Naive thymus-derived CD4-positive, alpha-beta T cell (primary cell): ENCODE measurements around the gene MYBPC2. TPM values are rescaled to one million over a fixed set of nuclear protein-coding genes. Genes with fewer than 3 reads are reported as not detected.

Experiments
- ATAC-seq: fragments of 150-1000 bp; cut with Tn5 transposase; 2 replicates; pipeline ENCODE4 v1.10.0; 2021; ENCODE audit warnings: mild to moderate bottlenecking, moderate library complexity
- CTCF ChIA-PET: fragments of 350-600 bp; sonication (Branson Sonifier 250); formaldehyde crosslinking; loops from one replicate; lab custom pipeline; 2021; ENCODE audit warnings: antibody characterized with exemption; lab: Charles Lee
- POLR2A ChIA-PET: fragments of 350-600 bp; sonication (Branson Sonifier 250); formaldehyde crosslinking; loops from one replicate; lab custom pipeline; 2021; ENCODE audit warnings: antibody characterized with exemption, inconsistent platforms; lab: Charles Lee
- DNase-seq, 9 donors: peaks; one replicate each; pipeline versions ENCODE4 v3.0.0 to v3.0.0-alpha.2; 2020 to 2022; ENCODE audit warnings: mixed read lengths in 1 of 9
- H3K27ac ChIP-seq: one replicate; pipeline ENCODE4 v1.7.0; 2013; ENCODE audit warnings: mild to moderate bottlenecking, low read depth, low read length, moderate library complexity
- H3K27me3 ChIP-seq, 2 donors: one replicate each; pipeline ENCODE4 v1.7.0; 2013; ENCODE audit warnings: low read length in 2 of 2, mild to moderate bottlenecking in 2 of 2, moderate library complexity in 2 of 2; ENCODE audit not compliant: control insufficient read depth in 2 of 2, insufficient read depth in 2 of 2
- H3K36me3 ChIP-seq, 3 experiments: 1 replicate in 2 of 3; 2 replicates in 1 of 3; pipeline ENCODE4 v1.7.0; 2013; ENCODE audit warnings: low read length in 3 of 3, mild to moderate bottlenecking in 3 of 3, moderate library complexity in 1 of 3; ENCODE audit not compliant: insufficient read depth in 3 of 3, control insufficient read depth in 2 of 3
- H3K4me1 ChIP-seq, 2 donors: one replicate each; pipeline ENCODE4 v1.7.0; 2013; ENCODE audit warnings: low read length in 2 of 2, mild to moderate bottlenecking in 2 of 2, moderate library complexity in 1 of 2; ENCODE audit not compliant: control insufficient read depth in 2 of 2, insufficient read depth in 2 of 2
- H3K4me3 ChIP-seq: 2 replicates; pipeline ENCODE4 v1.7.0; 2013; ENCODE audit warnings: mild to moderate bottlenecking, low read length
- H3K9me3 ChIP-seq, 3 experiments: 1 replicate in 2 of 3; 2 replicates in 1 of 3; pipeline ENCODE4 v1.7.0; 2013; ENCODE audit warnings: low read length in 3 of 3; ENCODE audit not compliant: control insufficient read depth in 2 of 3
- H3K27ac Mint-ChIP-seq, 9 donors: one replicate each; pipeline ENCODE4 v1.8.0; 2020 to 2022; ENCODE audit warnings: mixed read lengths in 9 of 9, mild to moderate bottlenecking in 8 of 9, moderate library complexity in 5 of 9, inconsistent platforms in 2 of 9
- H3K27me3 Mint-ChIP-seq, 5 donors: one replicate each; pipeline ENCODE4 v1.8.0; 2021 to 2022; ENCODE audit warnings: mixed read lengths in 5 of 5, mild to moderate bottlenecking in 1 of 5
- H3K36me3 Mint-ChIP-seq, 5 donors: one replicate each; pipeline ENCODE4 v1.8.0; 2020 to 2022; ENCODE audit warnings: mixed read lengths in 5 of 5, mild to moderate bottlenecking in 3 of 5, inconsistent platforms in 1 of 5
- H3K4me1 Mint-ChIP-seq, 7 donors: one replicate each; pipeline ENCODE4 v1.8.0; 2020 to 2022; ENCODE audit warnings: mixed read lengths in 7 of 7, mild to moderate bottlenecking in 3 of 7, inconsistent platforms in 1 of 7
- H3K4me3 Mint-ChIP-seq, 10 donors: one replicate each; pipeline ENCODE4 v1.8.0; 2020 to 2022; ENCODE audit warnings: mild to moderate bottlenecking in 10 of 10, mixed read lengths in 10 of 10, moderate library complexity in 6 of 10, inconsistent platforms in 2 of 10
- H3K9me3 Mint-ChIP-seq, 11 donors: one replicate each; pipeline ENCODE4 v1.8.0; 2020 to 2022; ENCODE audit warnings: mixed read lengths in 11 of 11, mild to moderate bottlenecking in 4 of 11, inconsistent platforms in 1 of 11, moderate library complexity in 1 of 11
- intact Hi-C, 2 donors: fragments of 100-400 bp; cut with micrococcal nuclease; formaldehyde crosslinking; loops; one replicate each; pipeline ENCODE4 v1.15.1; 2023
- polyA plus RNA-seq, 2 donors: library from polyadenylated mRNA; unstranded; fragments of 300-500 nt; fragmentation: Illumina TruSeq; gene quantifications; one replicate each; pipeline ENCODE4 v1.2.3, GENCODE V29; 2021
- total RNA-seq, 6 experiments: library from RNA in 5 of 6; stranded (reverse) in 5 of 6; gene quantifications; 1 replicate in 5 of 6; 2 replicates in 1 of 6; pipeline ENCODE4 v1.2.3 and lab custom pipeline; 2021 to 2026

The MYBPC2 gene
- total and polyA plus RNA-seq, 7 experiments from 2014 or later, result 0.39 to 0.92 TPM; not detected in 5

GRCh38 chr19:50501568-50502475 lies 69.1 kb downstream of the MYBPC2 start:
- no peak overlapping the region for H3K27ac ChIP-seq
- H3K4me1 ChIP-seq, result no peaks in the 10 kb centered on the region
- CTCF ChIA-PET, result no interaction called here
- Mint-ChIP-seq H3K9me3 (no peaks in the 10 kb centered on the region), H3K27ac (peak overlapping the region in 2 of 9 donors; percentile 40 to 55), H3K36me3 (peaks cover 0 to 3% (median 0%) of the 10 kb centered on the region in 5 donors), H3K27me3 (no peaks in the 10 kb centered on the region), H3K4me1 (peaks cover 0 to 5% (median 0%) of the 10 kb centered on the region in 7 donors), H3K4me3 (no peak overlapping the region)
- no peaks in the 10 kb centered on the region for H3K9me3 ChIP-seq
- DNase-seq (no peak), ATAC-seq (no peak)
- peaks cover 0 to 6% (median 0%) of the 10 kb centered on the region in 3 experiments for H3K36me3 ChIP-seq
- intact Hi-C loops, result no loop called here
- POLR2A ChIA-PET, result no interaction called here
- H3K4me3 ChIP-seq, result no peak overlapping the region
- H3K27me3 ChIP-seq, result no peaks in the 10 kb centered on the region

- no peaks in the 10 kb centered on the region for H3K27me3 ChIP-seq
- H3K9me3 Mint-ChIP-seq, result no peaks in the 10 kb centered on the region
- H3K27ac Mint-ChIP-seq, result no peak overlapping the region
- H3K27me3 Mint-ChIP-seq, result no peaks in the 10 kb centered on the region
- peaks cover 0 to 6% (median 0%) of the 10 kb centered on the region in 3 experiments for H3K36me3 ChIP-seq
- peaks cover 0 to 20% (median 10%) of the 10 kb centered on the region in 7 donors for H3K4me1 Mint-ChIP-seq
- peaks cover 0 to 8% (median 0%) of the 10 kb centered on the region in 5 donors for H3K36me3 Mint-ChIP-seq
- intact Hi-C loops, result no loop called here
- no peak overlapping the region for H3K4me3 ChIP-seq
- H3K4me1 ChIP-seq, result peaks cover 0 to 9% of the 10 kb centered on the region in 2 donors
- no peak for ATAC-seq
- H3K4me3 Mint-ChIP-seq, result no peak overlapping the region
- no peak overlapping the region for H3K27ac ChIP-seq
- ChIA-PET POLR2A (no interaction called here), CTCF (no interaction called here)
- no peaks in the 10 kb centered on the region for H3K9me3 ChIP-seq
- DNase-seq, result no peak
Measured at GRCh38 chr19:50505856-50506611, 73.3 kb downstream of the MYBPC2 start.

DNA sequence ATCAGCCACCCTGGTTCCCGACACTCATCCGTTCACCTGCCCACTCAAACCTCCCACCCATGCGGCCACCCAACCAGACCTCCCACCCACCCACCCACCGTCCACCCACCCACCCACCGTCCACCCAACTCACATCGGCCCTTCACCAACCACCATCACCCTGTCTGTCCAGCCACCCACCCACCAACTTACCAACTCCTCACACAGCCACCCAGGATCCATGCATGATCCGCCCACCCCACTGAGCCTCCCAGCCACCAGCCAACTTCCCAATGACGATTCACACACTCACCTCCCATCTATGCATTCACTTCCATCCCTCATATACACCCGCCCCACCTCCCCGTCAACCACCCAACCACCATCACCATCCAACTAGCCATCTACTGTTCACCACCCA lies 74.0 kb downstream of the MYBPC2 start:
- Histone ChIP-seq H3K36me3 (peaks cover 0 to 6% (median 0%) of the 10 kb centered on the region in 3 experiments), H3K9me3 (no peaks in the 10 kb centered on the region), H3K27me3 (no peaks in the 10 kb centered on the region), H3K27ac (no peak overlapping the region), H3K4me3 (no peak overlapping the region), H3K4me1 (peaks cover 3 to 10% of the 10 kb centered on the region in 2 donors)
- peaks cover 0 to 8% (median 0%) of the 10 kb centered on the region in 5 donors for H3K36me3 Mint-ChIP-seq
- ATAC-seq (no peak), DNase-seq (no peak)
- H3K4me1 Mint-ChIP-seq, result peaks cover 0 to 24% (median 16%) of the 10 kb centered on the region in 7 donors
- H3K9me3 Mint-ChIP-seq, result peaks cover 0 to 2% (median 0%) of the 10 kb centered on the region in 11 donors
- peaks cover 0 to 2% (median 0%) of the 10 kb centered on the region in 5 donors for H3K27me3 Mint-ChIP-seq
- intact Hi-C loops, result no loop called here
- ChIA-PET POLR2A (no interaction called here), CTCF (no interaction called here)
- no peak overlapping the region for H3K27ac Mint-ChIP-seq
- H3K4me3 Mint-ChIP-seq, result no peak overlapping the region

- Mint-ChIP-seq H3K9me3 (peaks cover 0 to 2% (median 0%) of the 10 kb centered on the region in 11 donors), H3K27me3 (peaks cover 0 to 2% (median 0%) of the 10 kb centered on the region in 5 donors), H3K36me3 (peaks cover 0 to 10% (median 0%) of the 10 kb centered on the region in 5 donors), H3K4me3 (no peak overlapping the region), H3K27ac (peak overlapping the region in 1 of 9 donors; percentile 62), H3K4me1 (peaks cover 0 to 25% (median 19%) of the 10 kb centered on the region in 7 donors)
- DNase-seq (no peak), ATAC-seq (no peak)
- H3K4me1 ChIP-seq, result peaks cover 7 to 16% of the 10 kb centered on the region in 2 donors
- intact Hi-C loops, result no loop called here
- H3K27ac ChIP-seq, result no peak overlapping the region
- no peaks in the 10 kb centered on the region for H3K27me3 ChIP-seq
- ChIA-PET POLR2A (no interaction called here), CTCF (no interaction called here)
- no peak overlapping the region for H3K4me3 ChIP-seq
- peaks cover 0 to 6% (median 0%) of the 10 kb centered on the region in 3 experiments for H3K36me3 ChIP-seq
- H3K9me3 ChIP-seq, result no peaks in the 10 kb centered on the region
Measured at GRCh38 chr19:50507376-50507775, 74.7 kb downstream of the MYBPC2 start.

DNA sequence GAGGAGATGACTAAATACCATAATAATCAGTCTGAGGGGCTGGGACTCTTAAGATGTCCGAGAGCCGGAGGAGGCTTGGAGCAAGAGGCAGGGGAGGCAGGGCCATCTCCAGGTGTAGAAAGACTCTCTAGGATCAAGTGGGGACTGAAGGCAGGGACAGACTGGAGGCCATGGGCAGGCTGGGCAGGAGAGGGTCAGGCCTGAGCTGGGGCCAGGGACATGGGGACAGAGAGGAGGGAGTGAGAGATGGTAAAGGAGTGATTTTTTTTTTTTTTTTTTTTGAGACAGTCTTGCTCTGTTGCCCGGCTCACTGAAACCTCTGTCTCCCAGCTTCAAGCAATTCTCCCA lies 76.1 kb downstream of the MYBPC2 start:
- Histone ChIP-seq H3K27ac (peak overlapping the region; percentile 18), H3K36me3 (peaks cover 0 to 6% (median 0%) of the 10 kb centered on the region in 3 experiments), H3K4me1 (peaks cover 7 to 16% of the 10 kb centered on the region in 2 donors), H3K4me3 (no peak overlapping the region), H3K9me3 (no peaks in the 10 kb centered on the region), H3K27me3 (no peaks in the 10 kb centered on the region)
- H3K27me3 Mint-ChIP-seq, result peaks cover 0 to 5% (median 0%) of the 10 kb centered on the region in 5 donors
- intact Hi-C loops, result no loop called here
- peaks cover 0 to 10% (median 0%) of the 10 kb centered on the region in 5 donors for H3K36me3 Mint-ChIP-seq
- ChIA-PET CTCF (no interaction called here), POLR2A (interaction anchor here (0.5 kb wide), 1 partner anchor 8 kb away, joined by 3 read pairs; no protein-coding TSS in a partner anchor)
- peak overlapping the region in 5 of 10 donors; percentile 26 to 77 (median 44) for H3K4me3 Mint-ChIP-seq
- H3K9me3 Mint-ChIP-seq, result peaks cover 0 to 2% (median 0%) of the 10 kb centered on the region in 11 donors
- peak overlapping the region; percentile 9 to 86 (median 64) for H3K27ac Mint-ChIP-seq
- H3K4me1 Mint-ChIP-seq, result peaks cover 0 to 27% (median 19%) of the 10 kb centered on the region in 7 donors
- ATAC-seq, result no peak
- no peak for DNase-seq

- peaks cover 0 to 27% (median 19%) of the 10 kb centered on the region in 7 donors for H3K4me1 Mint-ChIP-seq
- H3K4me3 ChIP-seq, result no peak overlapping the region
- no peaks in the 10 kb centered on the region for H3K27me3 ChIP-seq
- DNase-seq (no peak), ATAC-seq (no peak)
- peak overlapping the region in 5 of 9 donors; percentile 41 to 71 (median 64) for H3K27ac Mint-ChIP-seq
- POLR2A ChIA-PET, result interaction anchor here (0.5 to 0.9 kb wide), 2 partner anchors 8 to 33 kb away, joined by 3 read pairs; partner anchors contain the start of genes EMC10 and GARIN5A
- peaks cover 0 to 10% (median 0%) of the 10 kb centered on the region in 5 donors for H3K36me3 Mint-ChIP-seq
- H3K27me3 Mint-ChIP-seq, result peaks cover 0 to 8% (median 0%) of the 10 kb centered on the region in 5 donors
- no peaks in the 10 kb centered on the region for H3K9me3 ChIP-seq
- intact Hi-C loops, result no loop called here
- H3K4me1 ChIP-seq, result peaks cover 7 to 16% of the 10 kb centered on the region in 2 donors
- H3K27ac ChIP-seq, result no peak overlapping the region
- H3K9me3 Mint-ChIP-seq, result peaks cover 0 to 2% (median 0%) of the 10 kb centered on the region in 11 donors
- CTCF ChIA-PET, result interaction anchor here (0.5 kb wide), 1 partner anchor 93 kb away, joined by 3 read pairs; no protein-coding TSS in a partner anchor
- H3K4me3 Mint-ChIP-seq, result peak overlapping the region in 5 of 10 donors; percentile 29 to 77 (median 54)
- H3K36me3 ChIP-seq, result peaks cover 0 to 6% (median 0%) of the 10 kb centered on the region in 3 experiments
Measured at GRCh38 chr19:50509366-50509765, 76.7 kb downstream of the MYBPC2 start.
